OCI-M2 (cell line): ENCODE results near the gene CRYBB1.
A peak's percentile ranks its signal among the peaks of the same experiment; 100 is the strongest.

Source experiments
- DNase-seq: peaks from one replicate; lab custom pipeline; 2025; ENCODE audit not compliant: unreplicated experiment; lab: John Stamatoyannopoulos, UW

The CRYBB1 gene

DNA sequence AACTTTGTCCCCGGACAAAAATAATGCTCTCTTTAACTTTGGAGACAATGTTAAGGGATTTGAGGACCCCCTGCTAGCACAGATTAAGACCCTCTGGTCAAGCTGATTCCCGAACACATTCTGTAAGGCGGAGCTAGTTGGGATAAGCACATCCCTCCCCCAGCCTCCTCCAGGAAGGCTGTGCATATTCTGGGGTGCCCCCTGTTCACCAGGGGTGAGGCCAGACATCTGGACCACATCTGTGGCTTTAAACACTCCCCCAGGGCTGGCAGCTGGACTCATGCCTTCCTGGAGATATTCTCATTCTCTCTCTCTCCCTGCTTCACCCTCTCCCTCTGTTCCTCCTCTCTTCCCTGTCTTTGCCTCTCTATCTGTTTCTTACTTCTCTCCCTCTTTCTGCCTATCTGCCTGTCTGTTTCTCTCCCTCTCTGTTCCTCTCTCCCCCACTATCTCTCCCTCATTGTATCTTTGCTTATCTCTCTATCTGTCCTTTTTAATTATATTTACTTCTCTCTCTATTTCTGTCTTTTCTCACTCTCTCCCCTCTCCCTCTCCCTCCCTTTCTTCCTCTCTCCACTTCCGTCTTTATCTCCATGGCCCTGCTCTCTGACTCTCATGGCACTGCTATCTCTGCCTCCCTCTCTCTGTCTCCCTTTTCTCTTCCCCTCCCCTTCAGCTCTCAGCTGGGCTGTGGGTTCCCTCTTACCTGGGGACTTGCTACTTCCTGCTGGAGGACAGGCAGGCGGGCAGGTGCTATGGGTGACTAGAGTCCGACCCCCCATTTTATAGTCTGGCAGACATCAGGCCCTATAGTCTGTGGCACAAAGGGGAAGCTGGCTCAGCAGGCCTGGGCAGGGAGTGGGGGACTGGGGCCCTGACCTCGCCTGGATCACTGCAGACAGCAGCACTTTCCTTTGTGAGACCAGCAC lies at the start of gene CRYBB1:
CRYBB1 (minus strand) TSS at position 757 of the 929 bp plus-strand sequence. CDS start 1,708 bp downstream, outside the sequence.
- DNase-seq, result no peak

DNA sequence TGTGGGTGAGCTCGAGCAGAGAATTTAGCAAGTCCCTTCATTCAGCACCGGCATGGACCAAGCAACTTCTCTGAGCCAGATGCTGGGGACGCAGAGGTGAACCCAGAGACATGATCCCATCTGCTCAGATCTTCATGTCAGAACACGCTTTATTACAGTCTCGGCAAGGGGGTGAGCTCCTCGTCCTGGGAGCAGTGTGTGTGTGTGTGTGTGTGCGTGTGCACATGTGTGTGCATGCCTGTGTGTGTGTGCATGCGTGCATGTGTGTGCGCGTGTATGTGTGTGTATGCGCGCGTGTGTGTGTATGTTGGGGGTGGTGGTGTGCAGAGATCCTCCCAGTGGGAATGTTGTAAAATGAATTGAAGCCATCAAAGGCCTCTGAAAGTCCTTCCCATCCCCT lies 49.3 kb upstream of the CRYBB1 start:
- no peak for DNase-seq

DNA sequence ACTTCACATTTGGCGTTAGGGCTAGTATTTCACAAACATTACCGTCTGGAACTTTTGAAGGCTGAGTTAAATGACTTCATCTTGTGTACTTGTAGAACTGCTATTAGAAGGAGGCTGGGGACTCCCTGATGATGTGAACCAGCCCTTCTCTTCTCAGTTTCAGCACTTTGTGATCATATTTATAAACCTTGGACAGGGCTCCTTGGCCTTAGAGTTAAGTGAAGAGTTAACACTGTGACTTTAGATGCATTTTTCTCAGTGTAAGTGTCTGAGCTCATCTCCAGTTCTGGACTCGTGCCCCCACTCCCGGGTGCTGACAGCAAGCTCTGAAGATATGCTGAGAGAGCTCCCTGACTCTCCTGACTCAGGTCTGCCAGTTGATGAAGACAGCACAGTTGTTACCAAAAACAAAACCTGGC lies 48.0 kb upstream of the CRYBB1 start:
- DNase-seq, result no peak

DNA sequence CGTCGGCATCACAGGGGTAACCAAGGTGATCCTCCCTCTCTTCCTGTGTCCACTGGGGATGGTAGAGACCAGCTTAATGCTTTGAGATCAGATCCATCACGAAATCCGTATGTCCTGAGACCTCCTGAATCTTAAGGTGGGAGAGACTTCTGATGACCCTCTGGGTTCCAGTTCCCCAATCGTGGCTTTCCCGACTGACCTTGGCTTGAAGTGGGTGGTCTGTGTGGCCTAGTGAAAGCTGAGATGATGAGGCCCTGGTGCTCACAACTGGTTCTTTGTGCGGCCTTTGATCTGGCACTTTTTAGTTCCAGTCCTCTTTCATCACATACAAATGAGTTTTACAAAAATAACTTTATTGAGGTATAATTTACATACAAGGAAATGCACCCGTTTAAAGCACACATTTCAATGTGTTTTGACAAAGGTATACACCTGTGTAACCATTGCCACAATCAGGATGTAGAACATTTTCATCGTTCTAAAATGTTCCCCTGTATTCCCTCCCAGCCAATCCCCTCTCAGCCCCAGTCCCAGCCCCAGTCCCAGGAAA lies 45.6 kb upstream of the CRYBB1 start:
- no peak for DNase-seq

DNA sequence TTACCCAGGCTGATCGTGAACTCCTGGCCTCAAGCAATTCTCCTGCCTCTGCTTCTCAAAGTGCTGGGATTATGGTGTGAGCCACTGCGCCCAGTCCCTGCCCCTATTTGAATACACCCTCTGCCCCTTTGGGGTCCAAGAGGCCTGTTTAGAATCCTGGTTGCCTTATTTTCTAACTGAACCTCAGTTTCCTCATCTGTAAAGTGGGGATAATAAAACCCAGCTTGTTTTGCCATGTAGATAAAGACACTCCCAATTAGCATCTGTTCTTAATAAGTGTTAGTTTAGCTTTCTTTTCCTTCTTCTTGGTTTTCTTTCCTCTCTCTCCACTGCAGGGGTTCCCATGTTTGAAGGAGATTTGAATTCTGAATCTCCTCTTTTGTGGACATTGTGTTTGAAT lies 44.3 kb upstream of the CRYBB1 start:
- DNase-seq, result no peak

DNA sequence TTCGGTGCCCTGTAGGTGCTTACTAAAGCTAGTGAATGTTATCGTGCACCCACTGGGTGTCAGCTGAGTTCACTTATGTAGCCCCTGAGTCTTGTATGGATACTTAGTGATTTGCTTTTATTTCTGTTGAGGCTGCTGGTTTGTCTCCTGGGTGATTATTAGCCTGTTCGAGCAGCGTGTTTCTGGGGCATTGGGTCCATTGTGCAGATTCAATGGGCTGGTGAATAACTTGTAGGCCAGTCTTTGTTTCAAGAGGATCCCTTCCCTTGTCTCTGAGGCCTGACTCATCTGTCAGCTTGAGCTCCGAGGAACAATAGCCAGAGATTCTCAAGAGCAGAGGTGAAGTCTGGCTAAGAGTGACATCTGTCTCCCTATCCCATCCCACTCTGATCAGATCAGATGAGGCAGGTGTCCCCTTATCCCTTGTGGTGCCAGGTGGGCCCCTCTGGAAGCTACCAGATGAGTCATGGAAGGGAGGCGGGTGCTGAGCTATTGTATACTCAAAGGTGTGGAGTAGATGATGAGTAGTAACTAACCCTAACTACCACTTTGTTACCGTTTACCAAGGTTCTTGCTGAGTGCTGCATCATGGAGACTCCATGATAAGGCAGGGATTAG lies 43.2 kb upstream of the CRYBB1 start:
- no peak for DNase-seq

DNA sequence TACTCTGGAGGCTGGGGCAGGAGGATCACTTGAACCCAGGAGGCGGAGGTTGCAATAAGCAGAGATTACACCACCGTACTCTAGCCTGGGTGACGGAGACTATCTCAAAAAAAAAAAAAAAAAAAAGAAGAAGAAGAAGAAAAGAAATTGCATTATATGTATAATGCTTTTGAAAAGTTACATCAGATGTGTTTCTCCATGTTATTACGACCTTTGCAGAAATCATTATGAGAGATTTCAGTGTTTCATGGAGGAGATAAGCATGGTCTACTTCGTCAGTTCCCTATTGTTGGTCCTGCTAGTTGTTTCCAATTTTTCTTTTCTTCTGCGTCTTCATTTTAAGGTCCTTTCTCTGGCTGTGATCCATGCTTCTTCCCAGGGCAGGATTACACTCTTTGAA lies 42.5 kb upstream of the CRYBB1 start:
- no peak for DNase-seq

DNA sequence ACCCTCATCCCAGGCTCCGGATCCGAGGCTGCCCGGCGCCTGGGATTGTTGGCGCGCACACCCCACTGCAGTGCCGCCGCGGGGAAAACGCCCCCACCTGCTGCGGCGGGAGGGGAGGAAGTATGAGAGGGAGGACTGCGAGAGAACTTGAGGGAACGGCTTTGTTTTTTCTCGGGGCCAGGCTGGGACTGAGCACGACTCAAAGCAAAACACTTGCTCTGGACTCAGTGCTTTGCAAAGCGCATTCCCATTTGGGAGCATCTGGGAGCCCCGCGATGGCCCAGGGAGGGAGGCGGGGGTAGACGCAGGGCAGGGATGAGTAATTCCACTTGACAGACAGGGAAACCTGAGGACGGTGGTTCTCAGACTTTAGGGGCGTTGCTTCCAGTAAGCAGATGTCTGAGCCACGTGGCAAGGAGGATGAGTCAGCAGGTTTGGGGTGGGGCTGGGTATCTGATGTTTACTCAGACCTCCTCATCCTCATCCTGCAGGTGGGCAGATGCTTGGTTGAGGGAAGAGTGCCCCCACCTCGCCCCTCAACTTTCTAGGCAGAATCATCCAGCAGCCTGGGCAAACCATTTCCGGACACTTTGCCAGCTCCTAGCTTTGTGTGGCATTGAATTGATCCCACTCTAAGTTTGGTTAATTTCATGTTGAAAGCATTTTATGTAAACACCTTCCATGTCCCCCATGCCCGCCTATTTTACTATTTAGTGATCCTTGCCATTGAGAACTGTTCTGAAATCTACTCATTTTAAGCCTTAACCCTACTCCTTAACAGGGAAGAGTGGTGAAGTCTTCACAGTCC lies 41.0 kb upstream of the CRYBB1 start:
- DNase-seq, result peak; percentile 56

DNA sequence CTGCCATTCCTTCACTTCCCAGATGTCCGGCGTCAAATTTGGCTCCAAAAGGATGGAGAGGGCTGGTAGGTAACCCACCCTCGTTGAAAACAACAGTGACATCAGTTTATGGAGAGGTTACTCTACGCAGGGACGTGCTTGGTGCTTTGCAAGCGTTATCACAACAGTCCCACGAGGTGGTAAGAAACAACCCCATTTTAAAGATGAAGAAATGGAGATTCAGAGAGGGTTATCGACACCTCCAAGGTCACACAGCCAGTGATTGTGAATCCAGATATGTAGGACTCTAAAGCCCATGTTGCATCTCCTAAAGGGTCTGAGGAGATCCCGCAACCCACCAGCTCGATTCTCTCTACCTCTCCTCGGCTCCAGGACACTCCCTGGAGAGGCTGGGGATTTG lies 40.3 kb upstream of the CRYBB1 start:
- DNase-seq, result no peak

DNA sequence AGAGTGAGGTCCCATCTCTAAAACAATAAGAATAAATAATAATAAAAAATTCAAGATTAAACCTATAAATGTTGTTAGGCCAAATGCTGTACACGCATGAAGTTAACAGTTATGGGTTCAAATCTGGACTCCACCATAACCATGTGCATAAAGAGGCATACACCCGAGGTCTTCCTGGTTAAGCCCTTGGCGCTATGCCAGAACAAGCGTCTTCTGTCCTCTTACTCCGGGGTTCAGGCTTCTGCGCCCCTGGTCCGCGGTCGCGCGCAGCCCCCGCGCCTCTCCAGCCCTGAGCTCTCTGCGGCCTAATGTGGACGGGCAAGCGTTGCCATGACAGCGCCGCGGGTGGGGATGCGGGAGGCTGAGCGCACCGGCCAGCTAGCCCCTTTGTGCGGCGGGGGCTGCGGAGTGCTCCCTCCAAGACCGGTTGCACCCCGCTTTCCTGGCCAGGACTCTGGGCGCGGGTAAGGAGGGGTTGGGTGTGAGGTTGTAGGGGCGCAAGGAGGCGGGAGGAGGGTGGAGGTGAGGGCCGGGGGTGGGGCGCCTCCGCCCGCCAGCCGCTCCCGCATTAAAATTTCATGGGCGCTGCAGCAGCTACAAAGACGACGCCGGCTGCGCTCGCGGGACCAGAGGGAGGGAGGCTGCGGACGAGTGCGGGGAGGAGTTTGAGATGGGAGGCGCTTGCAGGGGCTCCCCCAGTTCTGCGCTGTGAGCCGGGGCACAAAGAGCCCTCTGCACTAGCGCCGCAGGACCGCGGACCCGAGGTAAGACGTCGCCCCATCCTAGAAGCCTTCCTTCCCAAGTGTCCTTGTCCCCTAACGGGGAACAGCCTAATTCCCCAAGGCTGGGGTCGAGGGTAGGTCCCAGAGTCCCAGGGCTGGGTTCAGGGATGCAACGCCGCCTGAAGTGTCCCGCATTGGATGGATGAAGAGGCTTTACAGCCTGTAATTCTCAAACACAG lies 39.3 kb upstream of the CRYBB1 start, which contains the start of gene MIAT:
MIAT (plus strand) TSS at position 698 of the 961 bp plus-strand sequence.
- DNase-seq, result no peak

DNA sequence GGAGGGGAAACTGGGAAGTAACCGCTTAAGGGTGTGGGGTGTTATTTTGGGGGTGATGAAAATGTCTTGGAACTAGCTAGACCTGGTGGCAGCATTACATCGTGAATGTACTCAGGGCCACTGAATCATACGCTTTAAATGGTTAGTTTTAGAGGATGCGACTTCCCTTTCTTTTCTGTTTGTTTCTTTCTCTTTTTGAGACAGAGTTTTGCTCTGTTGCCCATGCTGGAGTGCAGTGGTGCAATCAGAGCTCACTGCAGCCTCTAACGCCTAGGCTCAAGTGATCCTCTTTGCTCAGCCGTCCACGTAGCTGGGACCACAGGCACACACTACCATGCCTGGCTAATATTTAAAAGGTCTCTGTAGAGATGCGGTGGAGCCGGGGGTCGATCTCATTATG lies 34.0 kb upstream of the CRYBB1 start:
- no peak for DNase-seq

DNA sequence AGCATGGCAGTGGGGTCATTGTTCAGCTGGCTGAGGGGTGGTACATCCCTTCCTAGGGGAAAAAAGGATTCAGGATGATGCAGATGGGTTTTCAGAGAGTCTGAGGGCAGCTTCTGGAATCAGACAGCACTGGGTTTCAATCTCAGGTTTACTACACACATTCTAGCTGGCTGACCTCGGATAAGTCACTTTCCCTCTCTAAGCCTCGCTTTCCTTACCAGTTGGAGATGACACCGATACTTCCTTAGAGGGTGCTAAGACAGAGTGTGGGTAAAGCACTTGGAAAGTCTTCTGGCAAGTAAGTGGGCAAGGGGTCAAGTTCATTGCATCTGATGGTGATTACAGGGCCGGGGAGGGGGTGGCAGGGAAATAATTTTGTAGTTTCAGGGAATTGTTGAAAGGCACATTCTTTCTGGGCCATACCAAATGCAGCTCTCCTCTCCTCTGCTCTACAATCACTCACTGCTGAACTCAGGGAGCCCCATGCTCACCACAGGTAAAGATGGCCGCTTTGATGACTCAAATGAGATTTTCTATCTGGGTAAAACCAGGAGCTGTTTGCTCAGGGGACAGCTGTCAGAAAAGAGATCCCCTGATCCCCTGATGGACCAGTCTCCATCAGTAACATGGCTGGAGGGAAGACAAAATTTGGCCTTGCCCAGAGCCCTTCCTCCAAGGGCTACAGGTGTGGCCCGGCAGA lies 33.0 kb upstream of the CRYBB1 start:
- DNase-seq, result no peak

DNA sequence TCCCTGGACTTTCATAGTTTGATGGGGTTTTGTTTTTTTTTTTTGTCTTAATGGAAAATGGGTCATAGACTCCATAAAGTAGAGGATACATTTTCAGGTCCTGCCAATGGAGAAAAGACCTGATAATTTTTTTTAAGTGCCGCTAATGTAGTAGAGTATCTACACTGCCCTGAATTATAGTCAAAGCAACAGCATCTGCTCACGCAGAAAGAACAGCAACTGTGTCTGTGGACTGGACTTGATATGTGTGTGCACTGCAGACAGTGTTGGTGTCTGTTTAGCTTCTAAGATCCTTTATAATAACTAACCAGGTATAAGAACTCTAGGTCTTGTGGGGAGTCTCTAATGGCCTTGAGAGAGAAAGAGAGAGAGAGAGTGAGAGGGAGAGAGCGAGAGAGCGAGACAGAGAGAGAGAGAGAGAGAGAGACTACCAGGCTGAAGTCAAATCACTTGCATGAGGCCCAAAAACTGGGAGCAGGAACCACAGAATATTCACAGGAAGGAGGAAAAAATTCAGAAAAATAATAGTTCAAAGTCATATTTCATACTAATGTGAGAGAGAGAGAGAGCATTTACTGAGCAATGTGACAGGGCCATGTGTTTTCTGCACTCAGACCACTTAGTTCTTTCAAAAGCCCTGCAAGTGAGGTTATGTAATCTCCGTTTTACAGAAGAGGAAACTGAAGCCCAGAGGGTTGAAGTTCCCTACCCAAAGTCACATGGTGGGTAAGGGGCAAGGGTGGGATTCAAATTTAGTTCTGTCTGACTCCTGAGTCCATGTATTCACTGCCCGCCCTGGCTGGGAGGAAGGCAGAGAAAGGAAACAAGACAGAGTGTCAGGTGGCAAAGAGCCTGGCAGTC lies 30.9 kb upstream of the CRYBB1 start:
- DNase-seq, result no peak

DNA sequence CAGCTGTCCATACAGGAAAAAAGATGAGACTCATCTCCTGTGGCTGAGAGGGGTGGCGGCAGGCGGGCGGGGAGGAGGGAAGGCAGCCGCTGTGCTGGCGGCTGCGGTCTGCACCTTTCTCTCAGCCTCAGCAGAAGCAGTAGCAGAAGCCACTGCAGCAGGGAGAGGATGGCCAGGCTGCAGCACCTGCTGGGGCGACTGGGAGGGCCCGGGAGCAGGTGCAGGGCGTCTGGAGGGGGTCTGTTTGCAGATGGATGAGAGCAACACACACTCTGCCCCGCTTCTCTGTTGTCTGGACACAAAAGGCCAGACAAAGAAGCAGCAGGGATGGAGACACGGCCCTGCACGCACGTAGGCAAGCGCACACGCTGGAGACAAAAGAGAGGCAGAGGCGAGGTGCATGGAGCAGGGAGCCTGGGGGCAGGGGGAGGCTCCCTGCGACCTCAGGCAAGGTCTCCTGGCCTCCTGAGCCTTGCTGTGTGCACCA lies 30.2 kb upstream of the CRYBB1 start:
- DNase-seq, result no peak

DNA sequence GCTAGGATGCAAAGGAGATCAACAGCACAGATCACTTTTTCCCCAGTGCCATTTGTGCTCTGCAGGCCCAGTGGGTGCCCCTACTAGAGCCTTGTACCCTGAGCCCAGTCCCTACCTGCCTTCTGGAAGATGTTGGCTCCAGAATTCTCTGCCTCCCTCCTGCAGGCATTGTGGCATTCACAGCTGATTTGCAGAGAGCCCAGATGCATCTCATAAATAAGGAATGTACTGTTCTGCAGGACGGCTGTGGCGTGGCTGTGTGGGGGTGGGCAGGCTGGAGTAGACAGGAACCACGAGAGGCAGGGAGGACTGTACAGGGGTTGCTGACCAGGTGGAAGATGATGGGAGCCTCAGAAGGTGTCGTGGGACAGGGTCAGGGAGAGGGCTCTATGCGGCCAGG lies 28.3 kb upstream of the CRYBB1 start:
- DNase-seq, result no peak

DNA sequence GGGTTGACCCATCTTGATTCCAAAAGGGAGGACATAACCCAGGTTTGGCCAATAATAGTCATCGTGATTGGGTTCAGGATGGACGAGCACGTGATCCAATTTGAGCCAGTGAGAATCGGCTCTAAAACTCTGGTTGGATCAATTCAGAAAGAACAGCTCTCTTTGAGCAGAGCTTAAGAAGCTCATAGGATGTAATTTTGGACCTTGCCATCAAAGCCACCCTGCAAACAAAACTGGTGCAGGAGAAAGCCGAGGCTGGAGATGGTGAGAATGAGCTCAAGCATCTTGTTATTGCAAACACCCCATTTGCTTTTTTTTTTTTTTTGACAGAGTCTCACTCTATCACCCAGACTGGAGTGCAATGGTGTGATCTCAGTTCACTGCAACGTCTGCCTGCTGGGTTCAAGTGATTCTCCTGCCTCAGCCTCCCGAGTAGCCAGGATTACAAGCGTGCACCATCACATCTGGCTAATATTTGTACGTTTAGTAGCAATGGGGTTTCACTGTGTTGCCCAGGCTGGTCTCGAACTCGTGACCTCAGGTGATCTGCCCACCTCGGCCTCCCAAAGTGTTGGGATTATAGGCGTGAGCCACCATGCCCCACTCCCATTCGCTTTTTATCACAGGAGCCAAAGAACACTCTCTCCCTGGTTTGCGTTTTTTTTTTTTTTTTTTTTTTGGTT lies 25.7 kb upstream of the CRYBB1 start:
- no peak for DNase-seq

DNA sequence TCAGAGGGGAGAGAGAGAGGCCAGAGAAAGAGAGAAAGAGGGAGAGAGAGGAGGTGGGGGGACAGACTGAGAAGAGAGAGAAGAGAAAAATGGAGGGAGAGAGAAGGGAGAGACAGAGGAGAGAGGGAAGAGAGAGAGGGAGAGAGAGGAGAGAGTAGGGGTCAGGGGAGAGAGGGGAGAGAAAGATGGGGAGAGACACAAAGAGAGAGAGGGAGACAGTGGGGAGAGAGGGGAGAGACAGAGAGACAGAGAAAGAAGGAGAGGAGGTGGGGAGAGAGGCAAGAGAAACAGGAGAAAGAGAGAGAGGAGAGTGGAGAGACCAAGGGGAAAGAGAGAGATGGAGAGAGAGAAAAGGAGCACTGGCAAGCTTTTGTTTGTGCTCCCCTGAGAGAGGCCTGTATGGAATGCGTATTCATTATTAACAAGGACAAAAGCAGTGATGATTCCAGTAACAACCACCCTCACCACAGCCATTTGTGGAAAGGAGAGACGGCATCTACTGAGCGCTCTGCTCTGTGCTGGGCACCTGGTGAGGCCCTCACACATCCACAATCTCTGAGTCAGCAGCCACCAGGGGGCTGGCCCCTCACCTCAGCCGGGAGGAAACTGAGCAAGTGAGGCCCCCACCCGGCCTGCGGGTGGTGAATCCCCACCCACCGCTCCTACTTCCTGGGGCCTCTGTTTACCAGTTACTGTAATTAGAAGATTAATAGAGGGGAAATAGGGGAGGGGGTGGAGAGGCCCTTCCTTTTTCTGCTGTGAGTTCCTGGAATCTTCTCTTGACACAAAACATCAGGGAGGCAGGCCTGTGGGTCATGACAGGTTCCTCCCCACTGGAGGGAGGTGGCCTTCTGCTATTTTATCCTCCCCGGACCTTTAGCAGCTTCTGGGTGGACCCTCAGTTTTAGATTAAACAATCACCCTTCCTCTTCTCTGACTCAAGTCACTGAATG lies 24.9 kb upstream of the CRYBB1 start:
- DNase-seq, result peak; percentile 78
